GM12864 (cell line): Measurements from ENCODE around the gene UNC45A.
A peak's percentile ranks its signal among the peaks of the same experiment; 100 is the strongest.

Source experiments
- DNase-seq: peaks from one replicate; pipeline ENCODE4 v3.0.0-alpha.2; 2011; ENCODE audit warnings: low read depth
- H3K4me3 ChIP-seq: 2 replicates; pipeline ENCODE4 v1.5.1; 2011; ENCODE audit warnings: mild to moderate bottlenecking, low read depth, low read length, control low read depth
- TF ChIP-seq, protein P1 (sequence below): IDR thresholded peaks from 2 replicates; pipeline ENCODE4 v1.5.1; 2011; ENCODE audit warnings: low read depth, mild to moderate bottlenecking, moderate library complexity, low read length, control low read depth, inconsistent platforms; ENCODE audit errors: missing control alignments

UNC45A gene

DNA sequence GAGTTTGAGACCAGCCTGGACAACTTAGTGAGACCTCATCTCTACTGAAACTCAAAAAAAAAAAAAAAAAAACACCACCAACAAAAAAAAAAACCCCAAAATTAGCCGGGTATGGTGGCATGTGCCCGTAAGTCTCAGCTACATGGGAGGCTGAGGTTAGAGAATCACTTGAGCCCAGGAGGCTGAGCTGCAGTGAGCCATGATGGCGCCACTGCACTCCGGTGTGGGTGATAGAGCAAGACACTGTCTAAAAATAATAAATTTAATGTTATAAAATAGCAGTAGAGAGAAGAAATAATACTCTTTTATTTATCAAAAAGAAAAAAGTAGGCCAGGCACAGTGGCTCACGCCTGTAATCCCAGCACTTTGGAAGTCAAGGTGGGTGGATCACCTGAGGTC lies 37.0 kb downstream of the UNC45A start:
- DNase-seq = no peak
- no peak overlapping the region for H3K4me3 ChIP-seq
- TF ChIP-seq, protein P1, sequence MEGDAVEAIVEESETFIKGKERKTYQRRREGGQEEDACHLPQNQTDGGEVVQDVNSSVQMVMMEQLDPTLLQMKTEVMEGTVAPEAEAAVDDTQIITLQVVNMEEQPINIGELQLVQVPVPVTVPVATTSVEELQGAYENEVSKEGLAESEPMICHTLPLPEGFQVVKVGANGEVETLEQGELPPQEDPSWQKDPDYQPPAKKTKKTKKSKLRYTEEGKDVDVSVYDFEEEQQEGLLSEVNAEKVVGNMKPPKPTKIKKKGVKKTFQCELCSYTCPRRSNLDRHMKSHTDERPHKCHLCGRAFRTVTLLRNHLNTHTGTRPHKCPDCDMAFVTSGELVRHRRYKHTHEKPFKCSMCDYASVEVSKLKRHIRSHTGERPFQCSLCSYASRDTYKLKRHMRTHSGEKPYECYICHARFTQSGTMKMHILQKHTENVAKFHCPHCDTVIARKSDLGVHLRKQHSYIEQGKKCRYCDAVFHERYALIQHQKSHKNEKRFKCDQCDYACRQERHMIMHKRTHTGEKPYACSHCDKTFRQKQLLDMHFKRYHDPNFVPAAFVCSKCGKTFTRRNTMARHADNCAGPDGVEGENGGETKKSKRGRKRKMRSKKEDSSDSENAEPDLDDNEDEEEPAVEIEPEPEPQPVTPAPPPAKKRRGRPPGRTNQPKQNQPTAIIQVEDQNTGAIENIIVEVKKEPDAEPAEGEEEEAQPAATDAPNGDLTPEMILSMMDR = no peak

GRCh38 chr15:90974216-90974615 lies 39.1 kb downstream of the UNC45A start:
- TF ChIP-seq, protein P1 = no peak
- DNase-seq = no peak
- no peak overlapping the region for H3K4me3 ChIP-seq

- no peak for DNase-seq
- TF ChIP-seq, protein P1 = no peak
- no peak overlapping the region for H3K4me3 ChIP-seq
Measured at GRCh38 chr15:90979582-90979981, 44.5 kb downstream of the UNC45A start.

DNA sequence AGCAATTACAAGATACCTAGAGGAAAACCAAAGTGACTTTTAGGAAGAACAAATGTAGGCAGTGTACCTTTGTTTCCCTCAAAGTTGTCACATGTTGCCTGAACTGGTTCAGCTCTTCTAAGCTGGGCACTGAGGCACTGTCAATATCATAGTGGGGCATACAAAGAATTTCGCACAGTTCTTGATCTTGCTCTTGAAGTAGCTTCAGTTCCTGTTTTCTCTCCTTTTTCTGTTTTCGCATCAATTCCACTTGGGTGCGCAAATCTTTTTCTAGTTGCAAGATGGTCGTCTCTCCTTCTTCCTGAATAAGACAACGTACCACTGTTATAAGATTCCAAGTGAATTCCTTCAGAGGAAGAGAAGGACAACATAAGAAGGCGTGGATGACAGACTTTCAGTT lies 46.6 kb downstream of the UNC45A start:
- H3K4me3 ChIP-seq = no peak overlapping the region
- TF ChIP-seq, protein P1 = peak; percentile 21
- DNase-seq = peak; percentile 60

DNA sequence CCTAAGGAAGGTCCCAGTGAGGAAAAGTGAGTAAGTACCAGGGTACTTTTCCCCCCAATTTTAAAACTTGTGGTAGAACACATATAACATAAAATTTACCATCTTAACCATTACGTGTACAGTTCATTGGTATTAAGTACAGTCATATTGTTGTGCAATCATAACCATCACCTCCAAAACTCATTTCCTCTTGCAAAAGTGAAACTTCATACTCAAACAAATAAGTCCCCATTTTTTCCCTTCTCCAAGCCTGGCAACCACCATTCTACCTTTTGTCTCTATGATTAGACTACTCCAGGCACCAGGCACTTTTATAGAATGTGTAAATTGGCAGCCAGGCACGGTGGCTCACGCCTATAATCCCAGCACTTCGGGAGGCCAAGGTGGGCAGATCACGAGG lies 47.0 kb downstream of the UNC45A start:
- TF ChIP-seq, protein P1 = no peak
- DNase-seq = no peak
- no peak overlapping the region for H3K4me3 ChIP-seq

DNA sequence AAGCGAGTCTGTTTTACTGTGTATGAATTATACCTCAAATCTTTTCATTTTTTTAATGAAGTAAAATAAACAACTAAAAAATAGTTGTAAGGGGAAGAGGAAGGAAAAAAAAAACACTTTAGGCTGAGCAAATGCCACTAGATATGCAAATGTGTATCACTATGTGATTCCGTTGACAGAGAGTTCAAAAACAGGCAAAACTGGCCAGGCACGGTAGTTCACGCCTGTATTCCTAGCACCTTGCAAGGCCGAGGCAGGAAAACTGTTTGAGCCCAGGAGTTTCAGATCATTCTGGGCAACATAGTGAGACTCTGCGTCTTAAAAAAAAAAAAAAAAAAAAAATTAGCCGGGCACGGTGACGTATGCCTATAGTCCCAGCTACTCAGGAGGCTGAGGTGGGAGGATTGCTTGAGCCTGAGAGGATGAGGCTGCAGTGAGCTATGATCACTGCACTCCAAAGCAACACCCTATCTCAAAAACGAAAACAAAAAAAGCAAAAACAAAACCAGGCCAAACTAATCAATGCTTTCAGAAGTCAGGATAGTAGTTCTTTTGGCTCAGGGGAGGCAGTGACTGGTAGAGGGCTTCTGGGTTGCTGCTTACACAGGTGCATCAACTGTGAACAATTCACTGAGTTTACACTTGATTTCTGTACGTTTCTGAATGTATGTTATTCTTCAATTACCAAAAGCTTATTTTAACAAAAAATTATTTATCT lies 51.9 kb downstream of the UNC45A start:
- H3K4me3 ChIP-seq = peak overlapping the region; percentile 30

More for the DNA sequence above, 51.9 kb downstream of the UNC45A start:
- TF ChIP-seq, protein P1 = no peak
- DNase-seq = no peak
